ENCODE results near the gene RAD51B. TPM values are rescaled to one million over a fixed set of nuclear protein-coding genes. Genes with fewer than 3 reads are reported as not detected.
"Not testable (repeated sequence)": the region's sequence is repeated elsewhere in the genome, so short reads cannot be mapped to it uniquely, and the experiment has no call there.

Gene RAD51B
- total RNA-seq (2014; rRNA removed; shearing (Covaris generic)): 61.4 and 103 TPM in 2 replicates

GRCh38 chr14:67819563-67820421, at the start of gene RAD51B:
TSS of gene RAD51B (plus strand) at chr14:67819779.
- in situ Hi-C loops (cut with HindIII; ENCODE audit: low sequenced_read_pairs): no loop called here
- peak; percentile 90 for DNase-seq (ENCODE audit: low spot score)

DNA sequence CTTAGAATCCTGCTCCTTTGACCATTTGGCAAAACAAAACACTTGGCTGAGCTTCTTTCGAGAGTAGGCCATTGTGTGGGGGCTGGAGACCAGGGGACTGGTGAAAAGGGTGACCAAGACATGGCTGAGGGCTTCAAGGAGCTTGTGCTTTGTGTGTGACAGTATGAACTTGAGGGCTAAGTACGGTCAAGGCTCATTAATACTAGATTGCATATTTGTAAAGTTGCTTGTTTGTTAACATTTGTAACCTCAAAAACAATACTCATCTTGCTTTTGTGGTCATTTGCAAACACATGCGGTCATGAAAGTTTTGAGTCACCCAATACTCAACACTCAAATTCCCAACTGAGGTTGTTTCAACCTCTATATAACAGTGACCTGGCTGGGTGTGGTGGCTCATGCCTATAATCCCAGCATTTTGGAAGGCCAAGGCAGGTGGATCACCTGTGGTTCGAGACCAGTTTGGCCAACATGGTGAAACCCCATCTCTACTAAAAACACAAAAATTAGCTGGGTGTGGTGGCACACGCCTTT, 45.7 kb upstream of the RAD51B start:
- DNase-seq (ENCODE audit: low spot score): no peak
- in situ Hi-C loops (cut with HindIII; ENCODE audit: low sequenced_read_pairs): no loop called here

DNA sequence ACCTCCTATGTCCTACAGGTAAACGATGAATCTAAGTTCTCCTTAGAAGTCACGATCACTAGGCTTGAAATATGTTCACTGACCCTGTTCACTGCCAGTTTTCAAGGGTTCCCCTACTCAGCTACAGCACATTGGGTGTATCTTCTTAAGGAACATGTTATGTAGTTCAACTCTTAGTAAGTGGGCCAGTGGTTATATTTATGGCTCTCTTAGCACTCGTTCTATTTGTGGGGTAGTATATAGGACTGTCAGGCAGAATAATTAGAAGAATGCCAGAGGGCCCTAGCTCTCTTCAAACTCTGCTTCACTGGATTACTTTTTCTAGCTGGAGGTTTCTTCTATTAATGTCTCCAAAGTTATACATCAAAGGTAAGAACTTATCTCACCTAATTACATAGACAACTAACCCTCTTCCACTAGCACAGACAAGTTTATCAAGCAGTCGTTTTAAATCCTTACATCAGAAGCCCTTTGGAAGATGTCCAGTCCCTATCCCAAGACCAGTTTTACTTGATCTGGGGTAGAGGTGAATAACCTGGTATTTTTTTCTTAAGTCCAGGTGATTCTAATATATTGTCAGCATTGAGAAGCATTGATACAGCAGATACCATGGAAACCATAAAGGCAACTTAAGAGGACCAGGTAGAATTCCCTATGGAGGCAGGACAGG, 42.8 kb upstream of the RAD51B start:
- no peak for DNase-seq (ENCODE audit: low spot score)
- in situ Hi-C loops (cut with HindIII; ENCODE audit: low sequenced_read_pairs): no loop called here

DNA sequence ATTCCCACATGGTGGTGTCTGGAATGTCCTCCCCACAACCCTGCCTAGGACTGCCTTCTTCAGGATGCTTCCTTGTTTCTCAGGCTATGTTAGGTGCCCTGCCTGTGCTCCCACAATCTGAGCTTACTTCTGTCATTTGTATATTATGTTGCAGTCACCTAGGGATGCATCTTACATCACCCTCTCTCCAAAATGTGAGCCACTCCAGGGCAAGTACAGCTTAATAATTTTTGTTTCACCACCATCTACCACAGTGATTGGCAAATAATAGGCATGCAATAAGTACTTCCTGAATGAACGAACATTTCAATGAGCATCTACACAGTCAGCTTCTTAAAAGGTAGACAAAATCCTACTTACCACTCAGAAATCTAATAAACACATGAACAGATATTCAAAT, 40.8 kb upstream of the RAD51B start:
- in situ Hi-C loops (cut with HindIII; ENCODE audit: low sequenced_read_pairs): no loop called here
- no peak for DNase-seq (ENCODE audit: low spot score)

DNA sequence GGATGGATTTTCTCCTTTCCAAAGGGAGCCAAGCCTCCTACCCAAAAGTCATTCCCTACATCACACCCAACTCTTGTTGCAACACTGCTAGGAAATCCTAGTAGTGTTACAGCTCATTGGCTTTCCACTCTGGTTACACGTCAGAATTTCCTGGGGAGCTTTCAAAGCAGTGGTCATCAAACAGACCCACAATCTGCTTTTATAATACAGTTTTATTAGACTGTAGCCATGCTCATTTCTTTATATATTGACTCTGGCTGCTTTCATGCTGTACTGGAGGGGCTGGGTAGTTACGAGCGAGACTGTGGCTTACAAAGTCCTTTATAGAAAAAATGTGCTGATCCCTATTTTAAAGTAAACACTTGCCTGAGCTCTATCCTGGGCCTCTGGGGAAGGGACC, 37.5 kb upstream of the RAD51B start:
- no peak for DNase-seq (ENCODE audit: low spot score)
- in situ Hi-C loops (cut with HindIII; ENCODE audit: low sequenced_read_pairs): no loop called here

- no peak for DNase-seq (ENCODE audit: low spot score)
- in situ Hi-C loops (cut with HindIII; ENCODE audit: low sequenced_read_pairs): no loop called here
Measured at GRCh38 chr14:67784244-67784823, 35.2 kb upstream of the RAD51B start.

DNA sequence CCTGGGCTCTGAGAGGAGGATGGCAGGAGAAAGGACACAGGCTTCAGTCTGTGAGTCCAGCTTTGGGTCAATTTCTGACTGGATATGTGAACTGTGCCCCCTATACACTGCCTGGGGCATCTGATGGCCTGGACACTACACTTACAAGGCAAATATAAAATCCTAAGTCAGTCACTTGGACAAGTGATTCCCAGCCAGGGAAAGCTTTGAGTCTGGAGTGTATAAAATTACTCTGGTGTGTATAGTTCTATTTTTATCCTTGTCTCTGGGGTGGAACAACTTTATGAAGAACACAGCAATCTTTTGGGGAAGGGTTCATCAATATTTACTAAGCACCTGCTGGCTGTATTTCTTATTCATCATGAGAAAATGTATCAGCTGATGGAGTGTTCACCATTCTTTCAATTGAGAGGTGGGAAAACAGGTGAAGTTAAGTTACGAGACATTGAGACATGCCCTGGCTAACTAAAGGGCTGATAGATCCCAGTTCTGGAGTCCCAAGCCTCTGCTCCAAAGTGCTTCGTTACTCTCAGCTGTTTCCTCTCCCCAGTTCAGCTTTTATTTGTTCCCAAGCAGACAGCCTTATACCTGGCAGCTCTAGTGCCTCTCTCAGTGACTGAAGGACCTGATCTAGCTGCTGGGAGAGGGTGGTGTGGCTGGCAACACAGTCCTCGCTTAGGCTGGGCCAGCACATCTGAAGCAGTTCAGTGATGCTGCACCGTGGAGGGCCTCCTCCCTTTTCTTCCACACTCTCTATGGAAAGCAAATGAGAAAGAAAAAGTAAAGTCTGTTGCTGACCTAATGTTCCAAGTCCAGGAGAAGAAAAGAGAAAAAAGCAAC, 34.1 kb upstream of the RAD51B start:
- in situ Hi-C loops (cut with HindIII; ENCODE audit: low sequenced_read_pairs): no loop called here
- DNase-seq (ENCODE audit: low spot score): no peak

DNA sequence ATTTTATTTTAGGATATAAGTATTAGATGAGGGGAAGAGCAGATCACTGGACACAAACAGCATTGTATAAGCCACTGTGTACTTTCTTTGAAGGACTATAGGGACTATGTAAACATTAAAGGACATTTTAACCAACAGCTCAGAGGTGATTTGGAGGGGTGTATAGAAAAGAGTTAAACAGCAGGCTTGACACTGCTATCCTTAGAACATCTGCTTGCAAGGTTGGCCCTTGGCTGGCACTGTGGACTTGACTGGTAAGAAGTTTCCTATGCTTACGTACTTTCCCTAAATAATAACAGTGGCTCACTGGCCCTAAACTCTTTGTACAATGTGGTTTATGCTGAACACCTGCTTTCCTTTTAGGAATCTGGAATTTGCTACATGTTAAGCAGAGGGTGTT, 31.9 kb upstream of the RAD51B start:
- no peak for DNase-seq (ENCODE audit: low spot score)
- in situ Hi-C loops (cut with HindIII; ENCODE audit: low sequenced_read_pairs): no loop called here

- in situ Hi-C loops (cut with HindIII; ENCODE audit: low sequenced_read_pairs): no loop called here
- DNase-seq (ENCODE audit: low spot score): no peak
Measured at GRCh38 chr14:67798731-67799130, 20.8 kb upstream of the RAD51B start.

- in situ Hi-C loops (cut with HindIII; ENCODE audit: low sequenced_read_pairs): no loop called here
- no peak for DNase-seq (ENCODE audit: low spot score)
Measured at GRCh38 chr14:67800743-67801142, 18.8 kb upstream of the RAD51B start.

DNA sequence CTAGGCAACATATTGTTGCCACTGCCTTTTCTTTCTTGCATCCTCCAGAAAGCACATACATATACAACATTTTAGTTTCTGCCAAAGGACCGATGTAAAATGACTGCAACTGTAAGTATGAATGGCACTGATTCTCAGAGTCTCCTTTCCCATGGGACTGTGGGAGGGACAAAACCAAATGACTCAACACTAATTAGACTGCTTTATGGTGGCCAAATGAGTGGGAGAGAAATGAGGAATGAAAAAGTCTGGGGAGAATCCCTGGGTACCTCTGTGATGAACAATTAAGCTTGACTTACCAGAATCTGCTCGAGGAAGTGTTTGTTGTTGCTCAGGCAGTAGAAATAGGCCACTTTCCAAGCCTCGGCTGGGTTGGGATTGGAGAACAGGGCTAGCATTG, 13.3 kb upstream of the RAD51B start:
- in situ Hi-C loops (cut with HindIII; ENCODE audit: low sequenced_read_pairs): no loop called here
- DNase-seq (ENCODE audit: low spot score): no peak

GRCh38 chr14:67814821-67815220, 4.8 kb upstream of the RAD51B start:
- in situ Hi-C loops (cut with HindIII; ENCODE audit: low sequenced_read_pairs): no loop called here

DNA sequence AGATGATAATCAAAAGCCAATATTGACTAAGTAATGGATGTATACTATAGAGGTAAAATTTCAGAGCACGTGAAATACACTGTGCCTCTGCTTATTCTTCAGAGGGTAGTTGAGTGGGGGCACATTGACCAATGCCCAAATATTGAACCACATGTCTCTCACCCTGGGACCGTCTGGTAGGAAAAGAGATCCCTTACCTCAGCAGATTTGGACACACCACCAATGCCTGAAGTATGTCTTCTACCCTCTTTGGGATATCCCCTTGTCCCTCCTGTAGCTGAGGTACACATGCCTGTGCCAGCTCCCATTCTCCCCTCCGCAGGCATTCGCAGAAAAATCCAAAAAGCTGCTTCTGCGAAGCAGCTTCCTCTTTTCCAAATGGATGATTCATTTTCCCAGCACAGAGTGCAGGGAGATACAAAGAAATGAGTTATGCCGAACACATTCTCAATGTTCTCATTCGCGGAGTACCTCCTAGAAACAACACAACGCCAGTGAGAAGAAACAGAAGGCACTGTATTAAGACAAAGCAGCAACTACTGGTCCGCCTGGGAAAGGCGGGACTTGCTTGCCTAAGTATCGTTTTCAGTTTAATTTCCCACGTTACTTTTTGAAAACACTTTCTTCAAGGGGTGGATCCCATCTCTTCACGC, 3.9 kb upstream of the RAD51B start:
- DNase-seq (ENCODE audit: low spot score): peak; percentile 63
- in situ Hi-C loops (cut with HindIII; ENCODE audit: low sequenced_read_pairs): no loop called here

More at GRCh38 chr14:67814821-67815220, 4.8 kb upstream of the RAD51B start:
- peak; percentile 23 for DNase-seq (ENCODE audit: low spot score)

DNA sequence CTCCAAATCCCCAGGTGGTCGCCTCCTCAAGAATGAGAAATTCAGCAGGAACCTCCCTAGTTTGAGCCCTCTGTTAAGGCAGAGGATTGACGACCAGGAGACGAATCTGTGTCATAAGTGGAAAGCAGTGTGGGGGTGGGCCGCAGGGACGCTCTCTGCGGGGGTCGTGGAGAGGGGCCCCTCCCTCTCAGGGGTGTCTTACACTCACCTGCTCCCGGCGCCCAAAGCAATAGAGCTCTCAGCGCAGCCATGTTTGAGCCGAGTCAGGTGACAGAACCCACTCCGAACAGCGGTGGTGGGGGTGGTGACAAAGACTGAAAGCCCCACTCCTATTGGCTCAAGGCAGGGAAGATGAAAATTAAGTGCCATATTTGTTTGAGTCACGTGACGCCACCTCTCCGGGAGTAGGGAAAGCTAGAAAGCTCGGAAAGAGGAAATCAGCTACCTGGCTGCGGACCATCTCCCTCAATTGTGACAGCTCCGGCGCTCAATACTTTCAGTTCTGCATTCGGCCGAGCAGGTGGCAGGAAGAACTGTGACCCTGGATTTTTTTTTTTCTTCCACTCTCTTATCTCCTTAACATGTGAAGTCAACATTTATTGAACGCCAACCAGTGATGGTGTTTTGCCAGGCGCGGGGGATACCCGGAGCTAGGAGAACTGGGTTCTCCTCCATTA, 3.1 kb upstream of the RAD51B start, which contains the start of gene ZFYVE26:
TSS of gene ZFYVE26 (minus strand) at position 265 of the 677 bp plus-strand sequence. CDS start 627 bp downstream, outside the sequence.
- peak; percentile 100 for DNase-seq (ENCODE audit: low spot score)
- in situ Hi-C loops (cut with HindIII; ENCODE audit: low sequenced_read_pairs): no loop called here

DNA sequence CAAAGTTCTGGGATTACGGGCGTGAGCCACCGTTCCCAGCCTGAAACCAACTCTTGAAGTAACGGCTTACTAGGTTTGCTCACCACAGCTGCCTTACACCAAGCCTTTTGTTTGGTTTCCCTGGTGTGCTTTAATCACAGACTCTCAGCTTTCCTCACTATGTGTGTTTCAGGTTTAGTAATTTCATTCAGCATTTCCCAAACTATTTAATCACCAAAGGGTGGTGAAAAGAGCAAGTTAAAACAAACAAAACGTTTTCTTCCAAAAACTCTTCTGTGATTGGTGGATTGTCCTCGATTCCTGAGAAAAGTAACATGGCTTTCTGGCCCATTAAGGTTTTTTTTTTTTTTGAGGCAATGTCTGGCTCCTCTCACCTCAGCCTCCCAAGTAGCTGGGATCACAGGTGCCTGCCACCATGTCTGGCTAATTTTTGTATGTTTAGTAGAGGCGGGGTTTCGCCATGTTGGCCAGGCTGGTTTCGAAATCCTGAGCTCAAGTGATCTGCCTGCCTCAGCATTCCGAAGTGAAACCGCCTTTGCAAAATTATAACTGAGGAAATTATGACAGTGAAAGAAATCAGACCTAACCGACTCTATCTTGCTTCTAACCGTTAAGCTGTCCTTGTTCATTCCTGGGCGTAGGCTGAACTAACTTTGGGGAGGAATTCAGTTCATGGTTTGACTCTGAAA, 1.7 kb upstream of the RAD51B start:
- peak; percentile 67 for DNase-seq (ENCODE audit: low spot score)
- in situ Hi-C loops (cut with HindIII; ENCODE audit: low sequenced_read_pairs): no loop called here

GRCh38 chr14:67818476-67818875, 1.1 kb upstream of the RAD51B start:
- in situ Hi-C loops (cut with HindIII; ENCODE audit: low sequenced_read_pairs): not testable (repeated sequence)
- DNase-seq (ENCODE audit: low spot score): peak; percentile 72

GRCh38 chr14:67820428-67820971, 921 bp downstream of the RAD51B start:
- in situ Hi-C loops (cut with HindIII; ENCODE audit: low sequenced_read_pairs): no loop called here
- DNase-seq (ENCODE audit: low spot score): peak; percentile 78
